Nephron (organoid): ENCODE results near the gene ZBP1.

ENCODE experiments used
- H3K27ac Mint-ChIP-seq, 3 experiments: 2 replicates each; pipeline ENCODE4 v1.8.0; 2020; ENCODE audit warnings: mixed read lengths in 3 of 3, mild to moderate bottlenecking in 2 of 3, moderate library complexity in 1 of 3
- H3K27me3 Mint-ChIP-seq: 2 replicates; pipeline ENCODE4 v1.8.0; 2021; ENCODE audit warnings: low read depth, mild to moderate bottlenecking, moderate library complexity, mixed read lengths
- H3K36me3 Mint-ChIP-seq: 2 replicates; pipeline ENCODE4 v1.8.0; 2020; ENCODE audit warnings: low read depth, mixed read lengths
- H3K4me1 Mint-ChIP-seq: 2 replicates; pipeline ENCODE4 v1.8.0; 2020; ENCODE audit warnings: mixed read lengths
- H3K4me3 Mint-ChIP-seq, 3 experiments: 2 replicates each; pipeline ENCODE4 v1.8.0; 2020; ENCODE audit warnings: mild to moderate bottlenecking in 3 of 3, mixed read lengths in 3 of 3, moderate library complexity in 2 of 3
- H3K9me3 Mint-ChIP-seq: 2 replicates; pipeline ENCODE4 v1.8.0; 2020; ENCODE audit warnings: mixed read lengths
- TF ChIP-seq, protein P1 (sequence below), 3 experiments: fragments of 200-600 bp; sonication (generic); IDR thresholded peaks; one replicate each; pipeline ENCODE4 v1.5.0; 2021; ENCODE audit warnings: antibody characterized with exemption in 3 of 3; ENCODE audit not compliant: unreplicated experiment in 3 of 3

Gene ZBP1

DNA sequence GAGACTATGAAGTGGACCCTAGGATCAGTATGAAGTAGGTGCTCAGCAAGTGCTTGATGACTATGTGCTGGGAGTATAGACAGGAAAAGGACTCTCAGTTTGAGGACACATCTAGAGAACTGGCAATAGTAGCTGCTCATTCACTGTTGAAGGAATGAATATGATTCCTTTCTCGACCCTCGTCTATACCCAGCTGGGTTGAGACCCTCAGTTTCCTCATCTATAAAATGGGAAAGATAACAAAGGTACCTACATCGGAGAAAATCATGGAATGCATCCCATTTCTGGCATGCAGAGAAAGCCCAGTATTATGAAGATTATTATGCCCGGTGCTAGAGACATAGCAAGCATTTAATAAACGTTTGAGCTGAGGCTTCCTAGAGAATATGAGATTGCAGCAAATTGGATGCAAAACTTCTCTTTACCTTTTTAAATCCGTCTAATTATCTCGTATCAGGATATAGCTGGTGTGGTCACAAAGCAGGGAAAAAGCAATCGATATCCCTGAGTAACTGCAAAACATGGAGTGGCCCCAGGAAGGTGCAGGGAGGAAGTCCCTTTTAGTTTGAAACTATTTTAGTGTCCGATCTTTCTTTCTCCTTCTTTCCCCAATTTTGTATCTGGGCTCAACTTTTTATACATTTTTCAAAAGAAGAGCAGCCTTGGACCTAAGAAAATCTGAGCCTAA lies 62.2 kb downstream of the ZBP1 start:
- no peak overlapping the region for H3K27ac Mint-ChIP-seq
- H3K4me1 Mint-ChIP-seq = peaks cover 12% of the 10 kb centered on the region
- no peak overlapping the region for H3K4me3 Mint-ChIP-seq
- peaks cover 64% of the 10 kb centered on the region for H3K27me3 Mint-ChIP-seq
- no peaks in the 10 kb centered on the region for H3K9me3 Mint-ChIP-seq
- TF ChIP-seq, protein P1, sequence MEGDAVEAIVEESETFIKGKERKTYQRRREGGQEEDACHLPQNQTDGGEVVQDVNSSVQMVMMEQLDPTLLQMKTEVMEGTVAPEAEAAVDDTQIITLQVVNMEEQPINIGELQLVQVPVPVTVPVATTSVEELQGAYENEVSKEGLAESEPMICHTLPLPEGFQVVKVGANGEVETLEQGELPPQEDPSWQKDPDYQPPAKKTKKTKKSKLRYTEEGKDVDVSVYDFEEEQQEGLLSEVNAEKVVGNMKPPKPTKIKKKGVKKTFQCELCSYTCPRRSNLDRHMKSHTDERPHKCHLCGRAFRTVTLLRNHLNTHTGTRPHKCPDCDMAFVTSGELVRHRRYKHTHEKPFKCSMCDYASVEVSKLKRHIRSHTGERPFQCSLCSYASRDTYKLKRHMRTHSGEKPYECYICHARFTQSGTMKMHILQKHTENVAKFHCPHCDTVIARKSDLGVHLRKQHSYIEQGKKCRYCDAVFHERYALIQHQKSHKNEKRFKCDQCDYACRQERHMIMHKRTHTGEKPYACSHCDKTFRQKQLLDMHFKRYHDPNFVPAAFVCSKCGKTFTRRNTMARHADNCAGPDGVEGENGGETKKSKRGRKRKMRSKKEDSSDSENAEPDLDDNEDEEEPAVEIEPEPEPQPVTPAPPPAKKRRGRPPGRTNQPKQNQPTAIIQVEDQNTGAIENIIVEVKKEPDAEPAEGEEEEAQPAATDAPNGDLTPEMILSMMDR (IDR thresholded peaks at IDR 0.05; ENCODE audit: unreplicated experiment in 3 of 3) = no peak
- peaks cover 8% of the 10 kb centered on the region for H3K36me3 Mint-ChIP-seq

DNA sequence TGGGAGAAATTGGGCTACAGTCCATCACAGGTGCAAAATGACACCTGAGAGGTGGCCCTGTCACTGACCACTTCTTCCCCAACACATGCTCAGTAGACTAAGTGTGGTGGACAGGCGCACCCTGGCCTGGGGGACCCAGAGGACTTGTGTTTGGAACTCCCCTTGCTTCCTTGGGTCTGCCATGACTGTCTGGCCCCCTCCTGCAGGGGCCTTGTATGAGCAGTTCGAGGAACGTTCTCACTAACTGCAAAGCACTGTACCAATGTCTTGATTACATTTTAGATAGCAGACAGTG lies 63.3 kb downstream of the ZBP1 start:
- H3K9me3 Mint-ChIP-seq = no peaks in the 10 kb centered on the region
- H3K27me3 Mint-ChIP-seq = peaks cover 67% of the 10 kb centered on the region
- peaks cover 2% of the 10 kb centered on the region for H3K36me3 Mint-ChIP-seq
- TF ChIP-seq, protein P1 (IDR thresholded peaks at IDR 0.05; ENCODE audit: unreplicated experiment in 3 of 3) = no peak
- H3K27ac Mint-ChIP-seq = no peak overlapping the region
- H3K4me1 Mint-ChIP-seq = peaks cover 12% of the 10 kb centered on the region
- no peak overlapping the region for H3K4me3 Mint-ChIP-seq

DNA sequence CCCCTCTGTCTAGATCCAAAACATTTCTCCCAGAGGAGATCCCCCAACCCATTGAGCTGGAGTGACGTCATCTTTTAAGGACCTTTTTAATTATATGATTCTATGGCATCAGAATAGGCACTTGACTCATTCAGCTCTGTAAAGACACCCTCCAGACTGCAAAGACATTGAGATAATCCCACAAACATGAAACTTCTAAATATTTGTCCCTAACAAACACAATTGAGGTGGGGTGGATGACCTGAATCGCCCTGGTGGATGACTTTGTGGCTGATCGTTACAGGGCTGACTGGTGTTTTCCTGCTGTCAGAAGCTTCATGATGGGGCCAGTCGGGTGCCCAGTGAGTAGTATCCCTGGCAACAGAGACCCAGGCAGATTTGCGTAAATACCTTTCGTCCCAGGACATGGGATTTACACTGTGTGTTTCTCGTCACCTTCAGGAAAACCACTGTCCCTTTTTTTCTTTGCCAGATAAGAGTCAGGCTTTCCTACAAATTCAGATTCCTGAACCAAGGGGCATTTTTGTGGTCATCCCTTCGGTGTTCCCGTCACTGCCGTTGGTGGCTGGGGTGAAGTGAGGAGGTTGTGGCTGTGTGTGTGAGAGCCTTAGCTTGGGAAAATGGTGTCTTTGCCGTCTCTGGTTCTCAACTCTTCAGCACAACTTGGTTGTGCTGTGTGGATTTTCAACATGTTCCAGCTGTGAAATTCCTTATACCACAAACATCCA lies 64.6 kb downstream of the ZBP1 start:
- Mint-ChIP-seq H3K27me3 (peaks cover 68% of the 10 kb centered on the region), H3K4me3 (no peak overlapping the region), H3K27ac (no peak overlapping the region), H3K9me3 (no peaks in the 10 kb centered on the region), H3K36me3 (no peaks in the 10 kb centered on the region), H3K4me1 (peaks cover 6% of the 10 kb centered on the region)
- TF ChIP-seq, protein P1 (IDR thresholded peaks at IDR 0.05; ENCODE audit: unreplicated experiment in 3 of 3) = no peak
